Measurements from ENCODE around the gene FUOM. TPM values are rescaled to one million over a fixed set of nuclear protein-coding genes. Genes with fewer than 3 reads are reported as not detected.
"Not testable (repeated sequence)": the region's sequence is repeated elsewhere in the genome, so short reads cannot be mapped to it uniquely, and the experiment has no call there.

The FUOM gene
- total RNA-seq, 1 donor from 2014 or later, result 42.6 TPM

DNA sequence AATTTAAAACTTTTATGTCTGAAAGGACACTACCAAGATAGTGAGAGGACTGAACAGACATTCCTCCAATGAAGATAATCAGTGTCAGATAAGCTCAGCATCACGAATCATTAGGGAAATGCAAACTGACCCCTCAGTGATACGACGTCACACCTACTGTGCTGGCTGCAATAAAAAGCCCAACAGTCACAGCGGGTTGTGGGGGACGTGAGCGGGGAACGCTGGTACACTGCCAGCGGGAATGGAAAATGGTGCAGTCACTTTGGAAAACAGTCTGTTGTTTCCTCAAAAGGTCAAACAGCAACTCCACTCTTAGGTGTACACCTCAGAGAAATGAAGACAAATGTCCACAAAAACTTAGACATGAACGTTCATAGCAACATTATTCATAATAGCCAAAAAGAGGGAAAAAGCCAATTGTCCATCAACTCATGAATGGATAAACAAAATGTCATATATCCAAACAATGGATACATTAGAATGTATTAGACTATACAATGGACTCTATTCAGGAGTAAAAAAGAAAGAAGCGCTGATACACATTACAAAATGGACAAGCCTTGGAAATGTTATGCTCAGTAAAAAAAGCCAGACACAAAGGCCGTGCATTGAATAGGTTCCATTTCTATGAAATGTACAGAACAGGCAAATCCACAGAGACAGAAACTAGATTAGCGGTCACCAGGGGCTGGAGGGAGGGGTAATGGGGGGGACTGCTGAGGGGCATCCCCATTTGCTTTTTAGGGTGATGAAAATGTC is 17.7 kb upstream of the FUOM start:
- no peaks in the 10 kb centered on the region for H3K9me3 Mint-ChIP-seq
- peaks cover under 1% of the 10 kb centered on the region for H3K36me3 Mint-ChIP-seq
- peaks cover 6% of the 10 kb centered on the region for H3K4me1 Mint-ChIP-seq
- H3K27ac Mint-ChIP-seq, result no peak overlapping the region
- H3K27me3 Mint-ChIP-seq (ENCODE audit: low read depth), result peaks cover 13% of the 10 kb centered on the region
- peak overlapping the region; percentile 45 for H3K4me3 Mint-ChIP-seq
- no peak for TF ChIP-seq CTCF (IDR thresholded peaks at IDR 0.05; ENCODE audit: unreplicated experiment)
- no peak for DNase-seq (ENCODE audit: low spot score in 2 of 2, unreplicated experiment in 2 of 2)

DNA sequence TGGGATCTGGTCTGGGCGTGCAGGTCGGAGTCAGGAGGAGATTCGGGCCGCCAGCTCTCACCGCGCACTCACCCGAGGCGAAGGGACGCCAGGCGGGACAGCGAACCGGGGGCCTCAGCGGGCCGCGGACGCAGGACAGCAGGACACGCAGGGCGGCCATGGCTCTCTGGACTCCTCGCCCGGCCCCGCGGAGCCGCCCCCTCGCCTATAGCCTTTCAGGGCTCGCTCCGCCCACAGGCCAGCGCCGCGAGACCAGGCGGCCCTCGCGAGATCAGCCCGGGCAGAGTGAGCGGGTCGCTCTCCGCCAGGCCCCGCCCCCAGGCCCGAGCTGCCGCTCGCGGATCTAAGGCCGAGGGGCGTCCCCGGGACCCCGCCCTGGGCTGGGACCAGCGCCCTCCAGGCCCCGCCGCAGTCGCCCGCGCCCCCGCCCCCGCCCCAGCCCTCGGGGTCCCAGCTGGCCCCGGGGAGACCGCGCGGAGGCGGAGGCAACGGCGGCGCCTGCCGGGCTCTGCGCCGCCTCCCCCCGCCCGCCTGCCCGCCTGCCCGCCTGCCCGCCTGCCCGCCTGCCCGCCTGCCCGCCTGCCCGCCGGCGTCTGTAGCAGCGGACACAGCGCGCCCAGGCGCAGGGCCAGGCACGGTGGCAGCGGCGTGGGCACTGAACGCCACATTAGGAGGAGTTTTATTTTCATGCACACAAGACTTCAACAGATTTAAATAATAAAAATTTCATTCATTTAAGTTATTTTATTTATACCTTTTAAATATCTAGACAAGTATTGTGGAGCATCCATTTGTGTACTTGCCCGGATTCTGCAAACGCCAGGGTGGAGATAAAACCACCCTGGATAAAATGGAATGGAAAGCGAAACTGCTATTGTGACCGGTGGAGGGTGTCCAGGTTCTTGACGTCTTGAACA is 15.6 kb upstream of the FUOM start, which contains the start of gene ECHS1:
Gene ECHS1 (minus strand): TSS at position 181 of the 917 bp plus-strand sequence. CDS start 21 bp downstream, at position 160.
- Mint-ChIP-seq H3K27ac (peak within 1 kb of the TSS; percentile 73), H3K9me3 (no peaks in the 10 kb centered on the region), H3K27me3 (ENCODE audit: low read depth) (peaks cover 13% of the 10 kb centered on the region), H3K4me3 (peak within 1 kb of the TSS; percentile 86), H3K4me1 (peaks cover 6% of the 10 kb centered on the region), H3K36me3 (peaks cover 9% of the 10 kb centered on the region)
- peak; percentile 91 to 95 for DNase-seq (ENCODE audit: low spot score in 2 of 2, unreplicated experiment in 2 of 2)
- no peak for TF ChIP-seq CTCF (IDR thresholded peaks at IDR 0.05; ENCODE audit: unreplicated experiment)

- Mint-ChIP-seq H3K9me3 (no peaks in the 10 kb centered on the region), H3K4me1 (peaks cover 6% of the 10 kb centered on the region), H3K36me3 (peaks cover 11% of the 10 kb centered on the region), H3K27me3 (ENCODE audit: low read depth) (peaks cover 13% of the 10 kb centered on the region), H3K27ac (no peak overlapping the region), H3K4me3 (peak overlapping the region; percentile 71)
- no peak for TF ChIP-seq CTCF (IDR thresholded peaks at IDR 0.05; ENCODE audit: unreplicated experiment)
- DNase-seq (ENCODE audit: low spot score in 2 of 2, unreplicated experiment in 2 of 2), result no peak
These were observed 14.7 kb upstream of the FUOM start for GRCh38 chr10:133372507-133372906.

DNA sequence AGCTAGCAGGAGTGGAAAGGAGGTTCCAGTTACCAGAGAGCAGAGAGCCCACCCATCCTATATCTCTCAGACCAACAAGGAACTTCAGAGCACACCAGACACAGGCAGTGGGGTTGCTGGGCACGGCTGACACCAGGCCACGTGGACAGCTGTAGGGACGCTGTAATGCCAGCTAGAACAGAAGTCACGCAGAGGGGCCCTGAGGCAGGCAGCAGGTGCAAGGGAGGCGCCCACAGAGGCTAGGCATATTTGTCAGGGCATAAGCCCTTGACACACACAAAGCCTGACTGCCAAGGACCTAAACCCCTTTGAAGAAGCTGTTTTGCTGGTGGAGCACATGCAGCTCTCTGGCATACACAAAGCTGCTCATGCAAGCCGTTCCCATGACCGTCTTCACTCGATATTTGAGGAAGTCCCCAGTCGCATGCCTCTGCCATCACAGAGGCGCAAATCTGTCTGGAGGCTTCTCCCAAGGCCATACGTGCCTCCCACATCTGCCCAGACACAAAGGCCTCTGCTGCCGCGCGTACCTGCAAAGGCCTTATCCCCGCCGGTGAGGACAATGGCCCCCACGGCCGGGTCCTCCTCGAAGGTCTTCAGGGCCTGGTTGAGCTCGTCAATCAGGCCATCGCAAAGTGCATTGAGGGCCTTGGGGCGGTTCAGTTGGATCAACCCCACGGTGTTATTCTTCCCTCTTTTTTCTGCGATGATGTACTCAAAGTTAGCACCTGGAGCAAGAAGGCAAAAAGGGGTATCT is 12.4 kb upstream of the FUOM start:
- no peak for TF ChIP-seq CTCF (IDR thresholded peaks at IDR 0.05; ENCODE audit: unreplicated experiment)
- Mint-ChIP-seq H3K27me3 (ENCODE audit: low read depth) (peaks cover 1% of the 10 kb centered on the region), H3K36me3 (peaks cover 12% of the 10 kb centered on the region), H3K4me1 (peaks cover 6% of the 10 kb centered on the region), H3K9me3 (no peaks in the 10 kb centered on the region), H3K27ac (no peak overlapping the region), H3K4me3 (no peak overlapping the region)
- DNase-seq (ENCODE audit: low spot score in 2 of 2, unreplicated experiment in 2 of 2), result no peak

GRCh38 chr10:133368153-133368552 is 10.3 kb upstream of the FUOM start:
- Mint-ChIP-seq H3K27ac (no peak overlapping the region), H3K4me1 (peaks cover 10% of the 10 kb centered on the region), H3K36me3 (peaks cover 19% of the 10 kb centered on the region), H3K27me3 (ENCODE audit: low read depth) (no peaks in the 10 kb centered on the region), H3K9me3 (no peaks in the 10 kb centered on the region), H3K4me3 (no peak overlapping the region)
- DNase-seq (ENCODE audit: low spot score in 2 of 2, unreplicated experiment in 2 of 2), result no peak
- no peak for TF ChIP-seq CTCF (IDR thresholded peaks at IDR 0.05; ENCODE audit: unreplicated experiment)

DNA sequence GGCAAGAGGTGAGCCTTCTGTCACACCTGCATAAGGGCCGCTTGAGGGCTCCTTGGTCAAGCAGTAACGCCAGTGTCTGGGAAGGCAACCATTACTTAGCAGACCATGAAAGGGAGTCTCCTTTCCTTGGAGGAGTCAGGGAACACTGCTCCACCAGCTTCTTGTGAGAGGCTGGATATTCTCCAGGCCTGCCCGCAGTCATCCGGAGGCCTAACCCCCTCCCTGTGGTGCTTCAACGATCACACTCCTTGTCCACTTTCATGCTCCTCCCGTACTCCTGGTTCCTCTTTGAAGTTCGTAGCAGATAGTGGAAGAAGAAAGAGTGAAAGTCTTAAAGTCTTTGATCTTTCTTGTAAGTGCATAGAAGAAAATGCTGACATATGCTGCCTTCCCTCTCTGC is 9.6 kb upstream of the FUOM start:
- not testable (repeated sequence) for H3K4me1 Mint-ChIP-seq; H3K27me3 Mint-ChIP-seq (ENCODE audit: low read depth); DNase-seq (ENCODE audit: low spot score in 2 of 2, unreplicated experiment in 2 of 2); H3K27ac Mint-ChIP-seq; H3K4me3 Mint-ChIP-seq; H3K9me3 Mint-ChIP-seq
- H3K36me3 Mint-ChIP-seq, result peaks cover 19% of the 10 kb centered on the region

Measured in mesothelial cell of epicardium (in vitro differentiated cells).